GM21381 (cell line): ENCODE results near the gene PICK1.
"Not testable (repeated sequence)": the region's sequence is repeated elsewhere in the genome, so short reads cannot be mapped to it uniquely, and the experiment has no call there.

Source experiments
- ATAC-seq: cut with Tn5 transposase; IDR thresholded peaks from one replicate; pipeline ENCODE4 v1.9.1; 2021; ENCODE audit warnings: mild to moderate bottlenecking, moderate library complexity; ENCODE audit not compliant: unreplicated experiment

PICK1 gene

DNA sequence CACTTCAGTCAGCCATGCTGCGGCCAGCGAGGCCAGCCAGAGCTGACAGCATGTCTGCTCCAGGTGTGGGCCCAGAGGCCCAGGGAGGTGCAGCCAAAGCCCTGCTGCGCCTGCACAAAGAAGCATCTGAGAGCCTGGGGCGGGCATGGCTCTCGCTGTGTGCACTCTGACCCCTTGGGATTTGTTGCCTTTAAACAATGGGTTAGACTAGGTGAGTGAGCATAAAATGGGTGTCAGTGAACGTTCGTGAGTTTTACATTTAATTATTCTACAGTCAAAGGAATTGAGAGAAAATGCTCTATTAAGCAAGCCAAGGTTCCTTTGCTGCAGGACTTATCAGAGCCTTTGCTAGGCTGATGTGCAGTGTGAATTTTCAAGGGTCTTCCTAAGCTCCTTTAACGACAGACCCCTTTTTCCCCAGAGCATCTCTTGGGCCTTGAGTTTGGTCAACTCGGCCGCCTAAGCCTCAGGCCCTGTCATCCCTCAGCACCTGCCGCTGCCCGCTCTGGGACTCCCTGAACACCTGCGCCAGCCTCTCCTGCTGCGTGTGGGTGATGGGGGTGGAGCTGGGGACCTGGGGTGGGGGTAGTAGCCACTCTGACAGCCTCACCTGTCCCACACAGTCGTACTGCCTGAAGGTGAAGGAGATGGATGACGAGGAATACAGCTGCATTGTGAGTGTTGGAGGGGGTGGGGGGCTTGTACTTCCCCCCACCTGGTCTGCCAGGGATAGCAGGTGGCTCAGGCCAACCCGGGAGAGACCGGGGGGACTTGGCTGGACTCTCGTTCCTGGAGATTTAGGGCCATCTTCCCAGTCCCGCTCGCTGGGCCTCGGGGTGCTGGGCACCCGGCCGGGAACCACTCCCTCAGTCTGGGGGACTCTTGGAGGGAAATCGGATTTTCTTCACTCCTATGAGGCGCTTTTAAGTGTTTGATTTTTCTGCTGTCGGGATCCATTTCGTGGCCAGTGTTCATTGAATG lies 16.2 kb downstream of the PICK1 start:
- no peak for ATAC-seq

DNA sequence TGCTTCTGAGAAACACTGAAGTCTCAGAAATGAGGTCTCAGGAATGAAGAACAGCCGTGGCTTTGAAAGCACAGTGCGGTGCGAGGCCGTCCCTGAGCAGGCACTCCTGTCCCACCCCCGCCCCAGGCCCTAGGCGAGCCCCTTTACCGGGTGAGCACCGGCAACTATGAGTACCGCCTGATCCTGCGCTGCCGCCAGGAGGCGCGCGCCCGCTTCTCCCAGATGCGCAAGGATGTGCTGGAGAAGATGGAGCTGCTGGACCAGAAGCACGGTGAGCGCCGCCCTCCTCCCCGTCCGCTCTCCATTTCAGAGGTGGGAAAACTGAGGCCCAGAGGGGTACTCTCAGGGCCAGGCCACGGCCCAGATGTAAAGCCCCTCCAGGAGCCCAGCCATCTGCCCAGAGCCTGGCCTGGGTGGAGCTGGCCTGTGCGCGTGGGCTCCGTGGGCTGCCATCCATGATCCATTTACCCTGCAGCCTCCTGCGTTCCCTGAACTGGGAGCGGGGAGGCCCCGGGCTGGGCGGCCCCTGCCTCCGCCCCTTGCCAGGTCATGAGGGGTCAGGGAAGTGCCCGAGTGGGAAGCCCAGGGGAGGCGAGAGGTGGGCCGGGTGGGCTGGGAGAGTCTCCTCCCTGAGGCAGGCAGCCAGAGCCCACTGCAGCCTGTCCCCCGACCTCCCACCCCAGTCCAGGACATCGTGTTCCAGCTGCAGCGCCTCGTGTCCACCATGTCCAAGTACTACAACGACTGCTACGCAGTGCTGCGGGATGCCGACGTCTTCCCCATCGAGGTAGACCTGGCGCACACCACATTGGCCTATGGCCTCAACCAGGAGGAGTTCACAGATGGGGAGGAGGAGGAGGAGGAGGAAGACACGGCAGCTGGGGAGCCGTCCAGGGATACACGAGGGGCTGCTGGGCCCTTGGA lies 17.2 kb downstream of the PICK1 start:
- no peak for ATAC-seq

DNA sequence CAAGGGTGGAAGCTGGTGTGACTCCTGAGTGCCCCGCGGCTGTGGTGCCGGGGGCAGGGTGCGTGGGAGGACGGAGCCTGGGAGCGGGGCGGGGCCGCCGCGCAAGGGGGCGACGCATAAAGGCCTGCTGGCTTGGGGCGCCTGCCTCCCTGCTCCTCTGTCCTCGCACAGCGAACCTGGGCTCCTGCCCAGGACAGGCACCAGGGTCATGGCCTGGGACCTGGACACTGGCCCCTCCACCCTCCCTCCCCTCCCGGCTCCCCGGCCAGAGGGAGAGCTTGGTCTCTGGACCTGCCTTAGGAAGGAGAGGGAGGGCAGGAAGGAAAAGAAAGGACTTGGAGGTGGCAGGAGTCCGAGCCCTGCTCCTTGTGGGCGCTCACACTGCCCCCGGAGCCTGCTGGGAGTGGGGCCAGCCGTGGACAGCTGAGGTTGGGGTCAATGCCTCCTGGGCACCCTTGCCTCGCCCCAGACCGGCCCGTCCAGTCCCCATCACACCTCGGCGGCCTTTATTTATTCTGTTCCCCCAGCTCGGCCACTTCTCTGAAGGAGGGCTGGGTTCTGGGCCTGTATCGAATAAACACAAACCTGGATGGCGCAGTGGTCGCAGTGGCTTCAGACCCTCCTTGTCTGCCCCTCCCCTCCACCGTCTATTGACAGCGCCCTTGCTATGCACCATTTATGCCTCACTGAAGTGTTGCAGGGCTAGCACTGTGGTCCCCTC lies 18.1 kb downstream of the PICK1 start:
- no peak for ATAC-seq

DNA sequence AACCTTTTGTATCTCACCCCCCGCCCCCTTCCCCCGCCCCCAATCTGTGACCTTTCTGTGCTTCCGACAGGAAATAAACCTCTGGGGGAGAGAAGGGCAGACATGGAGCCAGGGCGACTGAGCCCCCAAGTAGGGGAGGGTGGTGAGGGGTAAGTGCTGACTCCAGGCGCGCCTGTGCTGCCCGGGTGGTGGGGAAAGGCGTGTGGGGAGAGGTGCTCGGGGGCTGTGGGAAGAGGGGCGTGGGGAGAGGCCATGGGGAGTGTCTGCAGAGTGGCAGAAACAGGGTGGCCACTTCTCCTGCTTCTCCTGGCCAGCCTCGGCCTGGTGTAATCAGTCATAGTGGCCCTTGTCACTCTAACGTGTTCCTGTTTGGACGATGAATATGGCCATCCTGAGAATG lies 18.8 kb downstream of the PICK1 start:
- no peak for ATAC-seq

DNA sequence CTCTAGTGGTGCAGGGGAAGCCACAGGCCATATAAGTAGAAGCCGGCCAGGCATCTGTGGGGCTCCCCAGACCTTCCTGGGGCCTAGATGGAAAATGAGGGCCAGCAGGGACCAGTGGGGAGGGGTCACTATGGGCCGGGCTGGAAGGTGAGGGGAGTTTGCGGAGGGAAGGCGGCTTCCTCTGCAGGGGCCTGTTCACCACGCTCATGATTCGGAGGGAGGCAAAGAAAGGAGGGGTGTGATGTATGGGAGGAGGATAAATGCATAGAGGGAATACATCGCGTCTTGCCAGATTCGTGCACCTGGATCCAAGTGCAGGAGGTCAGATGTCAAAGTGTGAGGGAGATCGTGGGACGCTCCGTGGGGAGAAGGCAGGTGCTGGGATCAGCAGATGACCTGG lies 19.9 kb downstream of the PICK1 start:
- no peak for ATAC-seq

DNA sequence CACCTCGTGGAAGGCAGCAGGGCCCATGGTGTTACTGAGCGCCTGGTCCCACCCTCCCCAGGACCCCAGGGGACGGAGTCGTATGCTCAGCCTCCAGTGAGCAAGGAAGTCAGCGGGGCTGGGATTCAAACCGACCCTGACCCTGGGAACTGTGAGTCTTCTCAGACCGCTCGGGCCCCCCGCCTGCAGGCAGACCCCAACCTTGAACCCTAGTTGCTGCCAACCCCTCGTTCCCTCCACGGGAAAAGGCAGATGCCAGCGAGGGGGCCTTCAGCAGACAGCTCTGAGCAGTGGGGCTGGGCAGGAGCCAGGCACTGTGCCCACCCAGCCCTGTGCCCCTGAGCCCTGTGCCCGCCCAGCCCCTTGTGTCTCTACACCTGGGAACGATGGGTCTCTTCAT lies 20.4 kb downstream of the PICK1 start:
- ATAC-seq, result no peak

DNA sequence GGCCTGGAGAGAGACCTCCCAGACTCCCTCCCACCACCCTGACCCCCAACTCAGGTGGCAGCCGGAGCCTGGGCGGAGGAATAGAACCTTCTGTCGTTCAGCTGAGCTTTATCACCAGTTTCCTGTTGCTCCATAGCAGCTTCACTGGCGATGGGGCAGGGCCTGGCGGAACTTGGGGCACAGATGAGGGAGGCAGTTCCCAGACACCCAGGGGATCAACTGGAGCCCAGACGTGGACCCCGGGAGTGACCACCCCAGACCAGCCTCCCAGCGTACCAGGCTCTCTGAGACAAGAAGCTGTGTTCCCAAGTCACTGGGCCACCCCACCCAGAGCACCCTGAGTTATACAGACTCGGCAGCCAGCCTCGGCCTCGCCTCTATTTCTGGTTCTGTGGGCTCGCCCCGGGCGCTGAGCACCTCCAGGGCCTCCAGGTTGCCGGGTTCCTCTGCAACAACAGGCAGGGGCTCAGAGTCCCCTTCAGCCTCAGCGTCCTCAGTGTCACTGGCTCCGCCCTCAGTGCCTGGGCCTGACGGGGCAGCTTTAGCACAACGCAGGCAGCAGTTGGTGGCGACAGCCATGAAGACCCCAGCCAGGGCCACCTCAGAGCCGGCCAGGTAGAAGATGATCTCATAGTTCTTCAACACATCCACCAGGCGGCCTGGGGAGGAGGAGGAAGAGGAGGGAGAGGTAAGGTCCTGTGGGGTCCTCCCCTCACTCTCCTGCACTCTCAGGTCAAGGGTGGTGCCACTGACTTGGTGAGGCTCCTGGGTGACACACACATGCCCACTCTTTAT lies 21.0 kb downstream of the PICK1 start:
- ATAC-seq, result no peak

DNA sequence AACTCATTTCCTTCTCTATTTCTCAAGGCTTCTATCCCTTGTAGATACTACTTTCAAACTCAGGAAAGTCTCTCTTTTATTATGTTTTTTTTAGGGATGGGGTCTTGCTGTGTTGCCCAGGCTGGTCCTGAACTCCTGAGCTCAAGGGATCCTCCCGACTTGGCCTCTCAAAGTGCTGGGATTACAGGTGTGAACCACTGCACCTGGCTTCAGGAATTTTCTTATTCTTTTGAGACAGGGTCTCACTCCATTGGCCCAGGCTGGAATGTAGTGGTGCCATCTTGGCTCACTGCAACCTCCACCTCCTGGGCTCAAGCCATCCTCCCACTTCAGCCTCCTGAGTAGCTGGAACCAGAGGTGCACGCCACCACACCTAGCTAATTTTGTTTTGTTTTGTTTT lies 22.0 kb downstream of the PICK1 start:
- not testable (repeated sequence) for ATAC-seq

DNA sequence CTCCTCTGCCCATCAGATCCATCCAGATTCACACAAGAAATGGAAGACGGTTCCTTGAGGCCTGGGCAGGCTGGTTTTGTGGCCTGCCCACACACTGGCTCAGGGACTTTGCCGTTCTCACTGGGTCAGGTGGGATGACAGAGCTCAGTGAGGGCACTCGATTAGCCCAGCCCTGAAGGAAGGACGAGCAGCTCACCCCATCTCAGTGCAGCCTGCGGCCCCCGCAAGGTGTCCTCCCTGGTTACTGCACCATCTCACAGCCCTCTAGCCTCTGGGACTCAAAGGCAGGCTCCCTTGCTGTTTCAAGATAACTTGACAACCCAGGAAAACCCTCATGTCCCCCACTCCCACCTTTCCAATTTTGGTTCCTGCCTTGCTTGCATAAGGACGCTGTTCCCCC lies 22.6 kb downstream of the PICK1 start:
- no peak for ATAC-seq

DNA sequence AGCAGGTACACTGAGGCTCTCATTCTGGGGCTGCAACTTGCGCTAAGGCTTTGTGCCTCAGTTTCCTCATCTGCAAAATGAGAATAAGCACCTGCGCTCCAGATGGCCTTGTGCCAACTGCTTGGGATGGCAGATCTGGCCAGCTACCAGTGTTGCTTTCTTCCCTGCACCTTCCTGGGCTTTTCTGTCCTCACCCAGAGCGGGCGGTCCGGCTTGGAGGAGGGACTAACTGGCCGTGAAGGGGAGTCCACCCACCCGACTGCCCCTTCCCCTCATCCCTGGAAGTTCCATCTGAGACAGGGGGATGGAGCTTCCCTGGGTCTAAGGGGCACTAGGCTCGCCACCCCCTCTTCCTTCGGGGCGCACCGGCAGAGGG lies 23.3 kb downstream of the PICK1 start:
- no peak for ATAC-seq

DNA sequence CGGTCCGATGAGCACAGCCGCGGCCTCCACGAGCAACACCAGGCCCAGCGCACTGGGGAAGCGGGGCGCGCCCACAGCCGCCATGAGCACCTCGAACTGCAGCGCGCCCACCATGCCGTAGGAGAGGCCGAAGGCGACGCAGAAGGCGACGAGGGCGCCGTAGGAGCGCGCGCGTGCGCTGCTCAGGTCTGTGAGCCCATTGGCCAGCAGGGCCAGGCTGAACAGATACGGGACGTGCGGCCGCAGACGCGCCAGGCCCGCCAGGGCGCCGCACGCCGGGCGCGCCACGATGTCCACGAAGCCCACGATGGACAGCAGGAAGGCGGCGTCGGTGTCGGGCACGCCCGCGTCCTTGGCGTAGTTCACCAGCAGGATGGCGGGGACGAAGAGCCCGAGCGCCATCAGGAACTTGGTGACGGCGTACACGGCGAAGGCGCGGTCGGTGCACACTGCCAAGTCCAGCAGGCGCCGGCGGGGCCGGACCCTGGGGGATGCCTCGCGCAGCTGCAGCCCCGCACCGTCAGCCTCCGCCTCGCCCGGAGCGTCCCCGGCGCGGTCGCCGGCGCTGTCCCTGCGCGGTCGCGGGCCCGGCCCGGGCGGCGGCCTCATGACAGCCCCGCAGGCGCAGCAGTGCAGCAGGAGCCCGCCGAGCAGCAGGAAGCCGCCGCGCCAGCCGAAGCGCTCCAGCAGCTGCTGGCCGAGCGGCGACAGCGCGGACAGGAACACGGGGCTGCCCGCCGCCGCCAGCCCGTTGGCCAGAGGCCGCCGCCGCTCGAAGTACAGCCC lies 23.8 kb downstream of the PICK1 start:
- ATAC-seq, result no peak

DNA sequence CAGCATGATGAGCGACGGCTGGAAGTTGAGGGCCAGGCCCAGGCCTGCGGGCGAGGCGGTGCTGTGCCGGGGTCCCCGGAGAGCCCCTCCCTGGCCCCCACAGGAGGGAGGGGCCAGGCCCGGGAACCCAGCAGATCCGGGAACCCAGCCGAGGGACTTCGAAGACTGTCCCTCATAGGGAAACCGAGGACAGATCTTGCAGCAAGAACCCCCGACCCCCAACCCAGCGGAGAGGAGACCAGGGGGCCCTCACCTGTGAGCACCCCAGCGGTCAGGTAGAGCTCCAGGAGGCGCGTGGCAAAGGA lies 24.4 kb downstream of the PICK1 start:
- no peak for ATAC-seq

DNA sequence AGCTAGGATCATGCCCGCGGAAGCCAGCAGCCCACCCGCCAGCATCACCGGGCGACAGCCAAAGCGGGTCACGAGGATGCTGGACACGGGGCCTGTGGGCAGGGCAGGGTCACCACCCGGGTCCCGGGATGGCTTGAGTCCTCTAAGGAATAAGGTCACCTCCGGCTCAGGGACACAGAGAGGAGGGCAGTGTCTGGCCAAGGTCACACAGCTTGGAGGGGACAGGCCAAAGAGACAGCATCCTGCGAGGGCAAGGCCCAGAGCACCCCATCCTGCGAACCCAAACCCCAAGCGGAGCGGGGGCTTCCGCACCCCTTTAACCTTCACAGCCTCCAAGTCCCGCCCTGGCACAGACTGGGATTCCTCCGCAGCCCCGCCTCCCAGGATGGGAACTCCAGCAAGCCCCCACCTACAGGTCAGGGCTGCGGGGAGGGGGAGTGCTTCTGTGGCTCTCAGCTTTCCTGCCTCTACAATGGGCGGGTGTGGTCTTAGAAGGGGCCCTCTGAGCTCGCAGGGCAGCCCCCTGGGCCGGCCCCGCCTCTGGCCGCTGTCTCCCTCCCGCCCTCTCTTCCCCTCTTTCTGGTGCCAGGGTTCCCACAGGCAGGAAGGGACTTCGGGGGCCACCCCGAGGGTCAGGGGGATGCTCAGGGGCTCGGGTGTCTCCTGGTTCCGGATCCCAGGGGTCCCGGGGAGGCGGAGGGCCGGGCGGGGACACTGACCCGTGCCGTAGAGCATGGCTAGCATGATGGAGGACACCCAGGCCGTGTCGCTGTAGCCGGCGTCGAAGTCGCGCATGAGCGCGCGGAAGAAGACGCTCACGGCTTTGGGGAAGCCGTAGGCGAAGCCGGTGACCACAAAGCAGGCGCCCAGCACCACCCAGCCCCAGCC lies 25.0 kb downstream of the PICK1 start:
- no peak for ATAC-seq

DNA sequence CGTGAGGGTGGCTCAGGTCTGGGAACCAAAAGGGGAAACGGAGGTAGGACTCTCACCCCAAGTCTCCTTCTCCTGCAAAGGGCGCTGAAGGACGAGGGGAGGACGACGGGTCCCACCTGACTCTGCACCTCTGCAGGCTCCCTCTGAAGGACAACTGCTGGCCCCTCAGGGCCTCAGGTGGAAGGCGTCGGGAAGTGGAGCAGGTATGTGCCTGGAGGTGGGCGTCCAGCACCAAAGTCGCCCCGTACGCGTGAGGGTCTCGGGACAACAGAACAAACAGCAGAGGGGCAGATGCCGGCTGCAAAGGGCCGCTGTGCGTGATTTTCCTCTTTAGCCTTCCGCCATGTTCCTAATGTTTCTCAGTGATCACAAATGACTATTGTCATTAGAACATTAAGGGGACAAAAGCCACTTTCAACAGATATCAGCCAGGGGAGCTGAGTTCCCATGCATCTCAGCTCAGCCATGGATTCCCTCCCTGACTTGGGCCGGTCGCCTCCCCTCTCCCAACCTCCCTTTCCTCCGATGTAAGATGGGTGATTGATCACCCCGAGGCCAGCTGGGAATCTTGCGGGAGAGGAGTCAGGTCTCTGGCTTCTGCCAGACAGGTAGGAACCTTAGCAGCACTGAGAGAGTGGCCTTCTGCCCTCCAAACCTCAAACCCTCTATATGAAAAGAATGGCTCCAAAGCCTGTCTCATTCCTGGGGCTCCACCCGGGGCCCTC lies 25.9 kb downstream of the PICK1 start:
- no peak for ATAC-seq

DNA sequence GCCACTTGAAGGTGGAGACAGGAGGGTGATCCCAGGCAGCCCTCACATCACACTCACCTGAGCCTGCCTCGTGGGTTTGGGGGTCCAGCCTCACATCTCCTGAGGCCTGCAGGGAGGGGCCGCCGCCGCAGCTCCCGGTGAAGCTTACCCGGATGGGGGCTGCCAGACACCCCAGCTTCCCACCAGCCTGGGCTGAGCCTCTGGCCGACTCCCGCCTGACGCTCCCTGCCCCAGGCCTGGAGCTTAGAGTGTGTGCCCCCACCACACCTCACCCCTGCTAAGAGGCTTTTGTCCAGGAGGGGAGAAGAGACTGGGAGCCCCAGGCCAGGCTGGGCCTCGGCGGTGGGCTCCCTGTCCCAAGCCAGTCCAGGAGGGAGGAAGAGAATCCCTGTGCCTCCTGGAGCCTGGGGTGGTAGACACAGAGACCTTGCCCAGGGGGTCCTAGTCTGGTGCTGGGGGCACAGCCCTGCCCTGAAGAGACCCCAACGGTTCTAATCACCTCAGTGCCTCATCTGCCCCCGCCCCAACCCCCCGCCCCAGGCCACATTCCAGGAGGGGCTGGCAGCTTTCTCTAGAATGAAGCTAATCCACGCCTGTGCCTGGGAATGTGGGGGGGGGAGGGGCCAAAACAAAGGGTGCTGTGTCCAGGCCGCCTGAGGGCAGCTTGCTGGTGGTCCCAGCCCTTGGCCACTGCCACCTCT lies 26.9 kb downstream of the PICK1 start, which contains the start of gene SLC16A8:
Gene SLC16A8 (minus strand): TSS at position 254 of the 701 bp plus-strand sequence. CDS start 1,311 bp downstream, outside the sequence.
- no peak for ATAC-seq

DNA sequence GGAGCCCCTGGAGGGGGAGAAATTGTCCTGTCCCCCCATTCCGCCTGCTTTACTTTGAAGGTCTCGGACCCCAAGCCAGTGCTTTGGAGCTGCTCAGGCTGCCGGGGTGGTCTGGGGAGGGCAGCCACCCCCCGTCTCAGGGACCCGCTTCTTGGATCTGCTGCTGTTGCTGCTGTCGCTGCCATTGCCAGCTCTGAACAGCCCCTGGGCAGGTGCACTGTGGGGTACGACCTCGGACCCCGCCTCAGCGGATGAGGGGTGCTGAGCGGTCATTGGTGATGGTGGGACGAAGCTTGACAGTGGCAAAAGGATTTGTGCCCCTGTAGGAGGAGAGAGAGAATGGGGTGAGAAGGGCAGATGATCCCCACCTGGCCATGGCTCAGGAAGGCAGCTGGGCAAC lies 27.9 kb downstream of the PICK1 start:
- ATAC-seq, result no peak

DNA sequence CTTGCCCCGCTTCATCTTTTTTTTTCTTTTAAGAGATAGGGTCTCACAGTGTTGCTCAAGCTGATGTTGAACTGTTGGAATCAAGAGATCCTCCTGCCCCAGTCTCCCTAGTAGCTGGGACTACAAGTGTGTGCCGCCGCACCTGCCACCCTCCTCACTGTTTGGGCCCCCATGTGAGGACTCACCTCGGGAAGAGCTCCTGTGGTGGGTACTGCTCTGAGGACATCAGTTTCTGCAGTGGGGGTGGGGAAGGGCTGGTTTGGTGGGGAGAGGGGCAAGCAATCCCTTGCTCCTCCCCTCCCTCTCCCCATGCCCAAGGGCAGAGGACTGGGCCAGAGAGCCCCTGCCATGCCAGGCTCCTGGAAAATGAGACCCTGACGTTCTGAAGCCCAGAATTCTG lies 28.3 kb downstream of the PICK1 start:
- ATAC-seq, result no peak
